ENCODE measurements around the gene ENTPD2.

- TF ChIP-seq CTCF (conservative IDR thresholded peaks at IDR 0.05 in 1 of 2, IDR thresholded peaks at IDR 0.05 in 1 of 2; ENCODE audit: low read depth in 1 of 2, low read length in 2 of 2) (no peak), EZH2 (IDR thresholded peaks at IDR 0.05; ENCODE audit: low read length, missing control alignments) (no peak)
Measured at GRCh38 chr9:137026828-137027227, 27.0 kb downstream of the ENTPD2 start.

Measured in fibroblast of lung (primary cell).